ENCODE results near the gene GPR42.
A peak's percentile ranks its signal among the peaks of the same experiment; 100 is the strongest.

DNA sequence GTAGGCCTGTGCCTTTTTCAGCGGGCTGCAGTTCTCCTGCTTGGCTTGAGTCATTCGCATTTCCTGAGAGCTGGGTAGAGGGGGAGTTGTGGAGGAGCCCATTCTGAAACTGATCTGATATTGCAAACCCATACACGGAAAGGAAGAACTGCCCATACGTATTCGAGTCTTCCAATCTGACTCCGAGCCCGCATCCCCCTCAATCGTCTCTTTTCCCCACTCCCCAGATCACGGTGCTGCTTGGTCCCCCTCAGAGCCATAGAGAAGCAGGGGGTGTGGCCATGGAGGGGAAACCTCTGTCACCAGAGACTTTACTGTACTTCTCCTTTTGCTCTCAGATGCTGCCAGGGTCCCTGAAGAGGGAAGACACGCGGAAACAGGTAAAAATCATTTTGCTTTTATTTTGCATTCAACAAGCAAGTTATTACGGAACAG is 42.0 kb upstream of the GPR42 start, which contains the start of gene CD22:
- TF ChIP-seq POLR2AphosphoS2 (IDR thresholded peaks at IDR 0.05; ENCODE audit: low read depth, low read length), result no peak; the same call in 1 of the 2 replicates
- no peak for TF ChIP-seq NFIC (IDR thresholded peaks at IDR 0.05; ENCODE audit: low read depth, low read length)
- no peak for TF ChIP-seq SREBF2 (IDR thresholded peaks at IDR 0.05; ENCODE audit: low read length)
- no peak for TF ChIP-seq ZBTB33 (IDR thresholded peaks at IDR 0.05)
- TF ChIP-seq CTCF (IDR thresholded peaks at IDR 0.05 in 2 of 3, conservative IDR thresholded peaks at IDR 0.05 in 1 of 3; ENCODE audit: control insufficient read depth in 2 of 3, extremely low read depth in 1 of 3, insufficient read depth in 1 of 3, low read depth in 3 of 3, low read length in 3 of 3), result no peak
- TF ChIP-seq POLR2AphosphoS5 (IDR thresholded peaks at IDR 0.05; ENCODE audit: low read length), result peak; percentile 98
- TF ChIP-seq HCFC1 (IDR thresholded peaks at IDR 0.05; ENCODE audit: low read length), result no peak
- no peak for TF ChIP-seq USF2 (IDR thresholded peaks at IDR 0.05; ENCODE audit: borderline replicate concordance, low read depth, low read length)
- TF ChIP-seq ESRRA (IDR thresholded peaks at IDR 0.05; ENCODE audit: low read length), result no peak; the same call in 1 of the 2 replicates
- no peak for TF ChIP-seq CHD2 (IDR thresholded peaks at IDR 0.05; ENCODE audit: borderline replicate concordance, low read depth, low read length)
- TF ChIP-seq PAX5 (IDR thresholded peaks at IDR 0.05; ENCODE audit: borderline replicate concordance, low read depth, low read length), result no peak
- peak; percentile 56 for TF ChIP-seq MEF2B (IDR thresholded peaks at IDR 0.05; ENCODE audit: partially characterized antibody, poor library complexity, severe bottlenecking)
- TF ChIP-seq CREB1 (IDR thresholded peaks at IDR 0.05; ENCODE audit: low read depth), result 0 out of 2 replicates have a peak, but pooled peaks have one; percentile 31

Data from GM12878 (cell line).